Suprapubic skin (tissue), 4 donors: ENCODE measurements around the gene TENM3. TPM values are rescaled to one million over a fixed set of nuclear protein-coding genes. Genes with fewer than 3 reads are reported as not detected.

Experiments
- DNase-seq, 2 donors: peaks; one replicate each; pipeline ENCODE4 v3.0.0-alpha.2; 2019; ENCODE audit warnings: low spot score in 2 of 2
- H3K27ac ChIP-seq: fragments of 200-600 bp; sonication (generic); one replicate; pipeline ENCODE4 v1.5.1; 2019
- H3K27me3 ChIP-seq: fragments of 200-600 bp; sonication (generic); one replicate; pipeline ENCODE4 v1.5.1; 2019
- H3K36me3 ChIP-seq: fragments of 200-600 bp; sonication (generic); one replicate; pipeline ENCODE4 v1.5.1; 2019
- H3K4me1 ChIP-seq: fragments of 200-600 bp; sonication (generic); one replicate; pipeline ENCODE4 v1.5.1; 2019
- H3K4me3 ChIP-seq: fragments of 200-600 bp; sonication (generic); one replicate; pipeline ENCODE4 v1.5.1; 2019; ENCODE audit warnings: mild to moderate bottlenecking
- H3K9me3 ChIP-seq: fragments of 200-600 bp; sonication (generic); one replicate; pipeline ENCODE4 v1.5.1; 2019
- EP300 ChIP-seq: sonication (generic); formaldehyde crosslinking; IDR thresholded peaks from one replicate; pipeline ENCODE4 v1.6.1; 2017; ENCODE audit warnings: antibody characterized with exemption
- POLR2A ChIP-seq, 2 donors: fragments of 450-650 bp; IDR thresholded peaks; one replicate each; pipeline ENCODE4 v1.6.1; 2017; ENCODE audit warnings: antibody characterized with exemption in 2 of 2, mild to moderate bottlenecking in 2 of 2, moderate library complexity in 2 of 2
- POLR2AphosphoS5 ChIP-seq, 3 donors: sonication (generic); formaldehyde crosslinking; IDR thresholded peaks; one replicate each; pipeline ENCODE4 v1.6.1; 2017; ENCODE audit warnings: antibody characterized with exemption in 3 of 3
- WGBS: methylation state at CpG from one replicate; pipeline ENCODE4 v1.1.5; 2018; 5-methylcytosine and 5-hydroxymethylcytosine counted together
- total RNA-seq, 4 donors: library from RNA; depleted of rRNA; stranded (reverse); fragments of >200 nt; gene quantifications; one replicate each; pipeline ENCODE4 v1.1.0, GENCODE V29; 2016
- TF ChIP-seq, protein P1 (sequence below), 2 donors: fragments of 200-600 bp in 1 of 2; fragments of 450-650 bp in 1 of 2; sonication (generic) in 1 of 2; IDR thresholded peaks; one replicate each; pipeline ENCODE4 v1.5.1; 2016 to 2019; ENCODE audit warnings: antibody characterized with exemption in 2 of 2, mild to moderate bottlenecking in 1 of 2, moderate library complexity in 1 of 2

Gene TENM3
- total RNA-seq, 4 donors from 2014 or later: 0.81 to 2.9 (median 1.8) TPM

DNA sequence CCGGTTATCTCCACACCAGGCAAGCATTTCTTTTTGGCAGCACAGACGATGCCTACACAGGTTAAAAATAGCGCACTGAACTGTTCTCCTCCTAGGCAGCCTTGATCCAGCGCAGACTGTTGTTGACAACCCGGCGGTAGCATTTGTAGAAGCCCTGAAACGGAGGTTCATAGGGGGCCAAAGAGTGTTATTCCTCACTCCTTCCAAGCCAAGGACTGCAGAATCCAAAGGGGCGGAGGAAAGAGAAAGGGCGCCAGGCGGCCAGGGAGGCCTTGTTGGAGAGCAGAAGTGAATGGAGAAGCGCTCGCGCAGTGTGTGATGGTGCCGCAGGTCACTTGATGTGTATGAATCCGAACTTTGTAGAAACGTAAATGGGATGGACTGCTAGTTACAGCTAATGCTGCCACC, 82.7 kb downstream of the TENM3 start:
- Histone ChIP-seq H3K4me1 (no peaks in the 10 kb centered on the region), H3K36me3 (no peaks in the 10 kb centered on the region), H3K9me3 (no peaks in the 10 kb centered on the region), H3K27ac (no peak overlapping the region), H3K27me3 (no peaks in the 10 kb centered on the region), H3K4me3 (no peak overlapping the region)
- no peak for DNase-seq
- 80% methylated on average over 16 of the region's 16 CpGs for WGBS
- TF ChIP-seq, protein P1, sequence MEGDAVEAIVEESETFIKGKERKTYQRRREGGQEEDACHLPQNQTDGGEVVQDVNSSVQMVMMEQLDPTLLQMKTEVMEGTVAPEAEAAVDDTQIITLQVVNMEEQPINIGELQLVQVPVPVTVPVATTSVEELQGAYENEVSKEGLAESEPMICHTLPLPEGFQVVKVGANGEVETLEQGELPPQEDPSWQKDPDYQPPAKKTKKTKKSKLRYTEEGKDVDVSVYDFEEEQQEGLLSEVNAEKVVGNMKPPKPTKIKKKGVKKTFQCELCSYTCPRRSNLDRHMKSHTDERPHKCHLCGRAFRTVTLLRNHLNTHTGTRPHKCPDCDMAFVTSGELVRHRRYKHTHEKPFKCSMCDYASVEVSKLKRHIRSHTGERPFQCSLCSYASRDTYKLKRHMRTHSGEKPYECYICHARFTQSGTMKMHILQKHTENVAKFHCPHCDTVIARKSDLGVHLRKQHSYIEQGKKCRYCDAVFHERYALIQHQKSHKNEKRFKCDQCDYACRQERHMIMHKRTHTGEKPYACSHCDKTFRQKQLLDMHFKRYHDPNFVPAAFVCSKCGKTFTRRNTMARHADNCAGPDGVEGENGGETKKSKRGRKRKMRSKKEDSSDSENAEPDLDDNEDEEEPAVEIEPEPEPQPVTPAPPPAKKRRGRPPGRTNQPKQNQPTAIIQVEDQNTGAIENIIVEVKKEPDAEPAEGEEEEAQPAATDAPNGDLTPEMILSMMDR (IDR thresholded peaks at IDR 0.05): no peak
- no peak for TF ChIP-seq POLR2A (IDR thresholded peaks at IDR 0.05)
- no peak for TF ChIP-seq EP300
- no peak for TF ChIP-seq POLR2AphosphoS5 (IDR thresholded peaks at IDR 0.05)

DNA sequence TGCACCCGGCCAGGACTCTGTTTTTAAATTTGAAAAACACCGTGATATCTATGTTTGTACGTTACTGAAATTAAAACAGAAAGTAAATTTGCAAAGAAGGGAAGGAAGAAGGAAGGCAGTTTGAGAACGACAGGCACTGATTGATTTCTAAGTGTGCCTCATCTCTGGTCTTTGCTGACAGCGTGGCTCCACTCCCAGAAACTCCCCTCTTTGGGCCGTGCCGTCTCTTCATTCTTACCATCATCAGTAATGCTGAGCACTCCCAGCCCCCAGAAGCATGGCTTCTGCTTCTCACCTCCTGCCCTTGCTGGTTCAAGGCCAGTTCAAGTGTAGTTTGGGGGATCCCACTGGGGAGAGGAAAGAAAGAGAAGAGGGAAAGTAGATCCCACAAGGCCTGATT, 85.3 kb downstream of the TENM3 start:
- Histone ChIP-seq H3K27me3 (no peaks in the 10 kb centered on the region), H3K27ac (no peak overlapping the region), H3K4me1 (no peaks in the 10 kb centered on the region), H3K9me3 (no peaks in the 10 kb centered on the region), H3K36me3 (no peaks in the 10 kb centered on the region), H3K4me3 (no peak overlapping the region)
- no peak for DNase-seq
- TF ChIP-seq POLR2A (IDR thresholded peaks at IDR 0.05) (no peak), POLR2AphosphoS5 (IDR thresholded peaks at IDR 0.05) (no peak), EP300 (no peak)
- TF ChIP-seq, protein P1 (IDR thresholded peaks at IDR 0.05): no peak
- 90% methylated on average over 7 of the region's 7 CpGs for WGBS

DNA sequence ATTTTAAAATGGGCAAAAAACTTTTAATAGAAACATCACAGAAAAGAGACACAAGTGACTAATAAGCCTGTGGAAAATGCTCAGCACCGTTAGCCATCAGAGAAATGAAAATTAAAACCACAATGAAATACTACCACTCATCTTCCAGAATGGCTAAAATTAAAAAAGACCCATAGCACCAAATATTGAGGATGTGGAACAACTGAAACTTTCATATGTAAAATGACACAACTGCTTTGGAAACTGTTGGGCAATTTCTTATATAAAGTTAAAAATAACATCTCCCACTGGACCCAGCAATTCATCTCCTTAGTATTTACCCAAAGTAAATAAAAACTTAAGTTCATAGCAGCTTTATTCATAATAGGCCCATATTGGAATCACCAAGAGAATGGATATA, 94.2 kb downstream of the TENM3 start:
- Histone ChIP-seq H3K4me3 (no peak overlapping the region), H3K36me3 (no peaks in the 10 kb centered on the region), H3K27me3 (no peaks in the 10 kb centered on the region), H3K27ac (no peak overlapping the region), H3K9me3 (no peaks in the 10 kb centered on the region), H3K4me1 (no peaks in the 10 kb centered on the region)
- TF ChIP-seq POLR2AphosphoS5 (IDR thresholded peaks at IDR 0.05) (no peak), POLR2A (IDR thresholded peaks at IDR 0.05) (no peak)
- 62% methylated on average over 1 of the region's 1 CpG for WGBS
- DNase-seq: no peak

DNA sequence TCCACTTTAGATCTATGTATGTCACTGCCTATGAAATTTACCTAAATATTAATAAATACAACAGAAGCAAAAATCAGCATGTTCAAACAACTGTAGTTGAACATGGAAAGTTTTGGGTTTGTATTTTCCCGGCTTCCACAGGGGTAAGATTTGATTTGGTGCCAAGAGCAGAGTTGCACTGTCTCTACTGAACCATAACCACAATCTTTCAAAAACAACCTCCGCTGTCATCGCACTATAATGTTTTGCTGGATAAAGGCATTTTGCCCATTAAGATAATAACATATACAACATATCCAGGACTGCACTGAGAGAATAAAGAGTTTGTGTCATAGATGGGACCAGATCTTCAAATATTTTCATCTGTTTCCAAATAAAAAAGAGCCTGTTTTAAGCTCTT, 94.9 kb downstream of the TENM3 start:
- H3K36me3 ChIP-seq: no peaks in the 10 kb centered on the region
- H3K4me3 ChIP-seq: no peak overlapping the region
- no peaks in the 10 kb centered on the region for H3K27me3 ChIP-seq
- TF ChIP-seq EP300 (no peak), POLR2A (IDR thresholded peaks at IDR 0.05) (no peak), POLR2AphosphoS5 (IDR thresholded peaks at IDR 0.05) (no peak)
- TF ChIP-seq, protein P1 (IDR thresholded peaks at IDR 0.05): no peak
- H3K27ac ChIP-seq: no peak overlapping the region
- DNase-seq: no peak
- H3K4me1 ChIP-seq: no peaks in the 10 kb centered on the region
- 67% methylated on average over 3 of the region's 3 CpGs for WGBS
- no peaks in the 10 kb centered on the region for H3K9me3 ChIP-seq

DNA sequence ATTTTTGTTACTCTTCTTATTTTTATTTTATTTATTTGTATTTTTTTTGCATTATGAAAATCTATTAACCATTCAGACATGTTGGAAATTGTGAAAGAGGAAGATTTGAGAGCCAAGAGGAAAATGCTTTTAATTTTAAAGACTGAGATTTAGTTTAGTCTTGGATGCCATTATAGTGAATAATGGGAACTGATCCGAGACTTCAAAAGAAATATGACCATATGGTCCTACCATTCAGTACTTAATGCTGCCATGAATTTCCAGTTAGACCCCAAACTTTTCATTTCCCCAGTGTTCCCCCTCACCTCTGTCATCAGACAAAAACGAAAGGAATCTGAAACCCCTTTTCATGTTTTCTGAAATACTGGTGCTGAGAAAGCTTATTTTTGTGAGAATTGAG, 95.5 kb downstream of the TENM3 start:
- no peaks in the 10 kb centered on the region for H3K36me3 ChIP-seq
- WGBS: 54% methylated on average over 2 of the region's 2 CpGs
- DNase-seq: no peak
- no peak overlapping the region for H3K27ac ChIP-seq
- no peaks in the 10 kb centered on the region for H3K4me1 ChIP-seq
- H3K4me3 ChIP-seq: no peak overlapping the region
- TF ChIP-seq, protein P1 (IDR thresholded peaks at IDR 0.05): no peak
- TF ChIP-seq POLR2AphosphoS5 (IDR thresholded peaks at IDR 0.05) (no peak), EP300 (no peak)
- no peaks in the 10 kb centered on the region for H3K9me3 ChIP-seq
- no peaks in the 10 kb centered on the region for H3K27me3 ChIP-seq

DNA sequence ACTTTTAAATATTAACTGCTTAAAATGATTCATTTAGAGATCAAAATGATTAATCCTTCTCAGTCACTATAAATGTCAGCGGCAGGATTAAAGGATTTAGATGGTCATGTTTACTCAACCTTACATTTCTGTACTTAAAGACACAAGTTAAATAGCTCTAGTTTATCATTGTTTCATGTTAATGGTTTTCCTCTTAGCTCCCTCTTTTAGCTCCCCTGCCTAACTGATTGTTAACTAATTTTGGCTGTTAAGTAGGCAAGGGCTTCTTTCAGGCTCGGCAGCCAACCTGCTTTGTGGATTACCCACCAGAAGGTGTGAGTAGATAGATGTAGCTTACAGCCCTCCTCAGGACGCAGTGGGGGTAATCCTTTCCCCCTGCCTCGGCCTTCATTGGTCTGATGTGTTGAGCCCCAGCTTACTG, 96.0 kb downstream of the TENM3 start:
- 69% methylated on average over 4 of the region's 4 CpGs for WGBS
- no peak for DNase-seq
- Histone ChIP-seq H3K27me3 (no peaks in the 10 kb centered on the region), H3K36me3 (no peaks in the 10 kb centered on the region), H3K9me3 (no peaks in the 10 kb centered on the region), H3K27ac (no peak overlapping the region), H3K4me3 (no peak overlapping the region), H3K4me1 (no peaks in the 10 kb centered on the region)
- TF ChIP-seq EP300 (no peak), POLR2A (IDR thresholded peaks at IDR 0.05) (no peak), POLR2AphosphoS5 (IDR thresholded peaks at IDR 0.05) (no peak)
- TF ChIP-seq, protein P1 (IDR thresholded peaks at IDR 0.05): no peak
